Inflammatory macrophage treated with lipopolysaccharide for 1 hour (primary cell): ENCODE measurements around the gene TRPM4.
A peak's percentile ranks its signal among the peaks of the same experiment; 100 is the strongest.

ENCODE experiments used
- DNase-seq, 2 donors: peaks; one replicate each; pipeline ENCODE4 v3.0.0-alpha.2; 2020 to 2022

TRPM4 gene

DNA sequence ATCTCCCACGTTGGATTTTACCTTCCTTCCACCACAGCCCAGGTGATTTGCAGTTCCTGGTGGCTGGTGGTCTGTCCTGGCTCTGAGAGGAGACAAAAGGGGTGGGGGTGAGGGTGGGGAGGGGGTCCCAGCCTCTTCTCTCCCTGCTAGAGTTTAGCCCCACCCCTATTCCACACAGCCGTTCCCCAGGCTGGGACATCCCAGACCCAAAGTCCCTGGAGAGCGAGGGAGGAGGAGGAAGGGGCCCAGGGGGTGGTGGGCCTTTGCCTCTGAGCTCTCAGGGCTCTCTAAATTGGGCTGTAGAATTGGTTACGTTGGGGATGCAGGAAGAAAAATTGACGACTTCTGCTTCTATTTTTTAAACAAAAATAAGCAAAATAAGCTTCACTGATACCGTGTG is 85.5 kb downstream of the TRPM4 start:
- DNase-seq, result no peak

DNA sequence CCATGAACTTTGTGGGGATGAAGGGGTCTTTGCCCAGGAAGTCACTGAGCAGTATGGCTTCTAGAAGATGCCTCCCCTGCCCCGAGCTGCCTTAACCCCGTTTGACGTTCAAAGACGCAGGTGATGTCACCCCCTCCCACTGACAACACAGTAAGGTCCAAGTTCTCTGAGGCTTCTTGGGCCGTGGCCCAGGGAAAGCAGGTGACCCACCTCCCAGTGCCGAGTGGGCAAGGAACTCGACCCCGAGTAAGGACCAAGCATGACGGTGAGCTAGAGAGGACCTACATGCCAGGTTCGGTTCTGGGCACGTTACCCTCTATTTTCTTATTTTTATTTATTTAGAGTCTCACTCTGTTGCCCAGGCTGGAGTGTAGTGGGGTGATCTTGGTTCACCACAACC is 86.1 kb downstream of the TRPM4 start:
- no peak for DNase-seq

DNA sequence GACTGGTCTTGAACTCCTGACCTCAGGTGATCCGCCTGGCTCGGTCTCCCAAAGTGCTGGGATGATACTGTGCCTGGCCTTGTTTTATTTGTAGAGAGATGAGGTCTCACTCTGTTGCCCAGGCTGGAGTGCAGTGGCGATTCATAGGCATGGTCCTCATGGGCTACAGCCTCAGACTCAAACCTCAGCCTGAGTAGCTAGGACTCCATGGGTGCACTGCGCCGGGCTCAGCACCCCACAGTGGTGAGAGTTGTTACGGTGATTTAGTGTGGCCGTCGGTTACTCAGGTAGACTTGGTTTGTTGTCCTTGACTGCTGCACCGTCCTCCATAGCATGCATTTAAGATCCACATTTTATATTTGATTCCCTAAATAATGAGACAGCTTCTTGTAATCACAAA is 86.7 kb downstream of the TRPM4 start:
- DNase-seq, result no peak

DNA sequence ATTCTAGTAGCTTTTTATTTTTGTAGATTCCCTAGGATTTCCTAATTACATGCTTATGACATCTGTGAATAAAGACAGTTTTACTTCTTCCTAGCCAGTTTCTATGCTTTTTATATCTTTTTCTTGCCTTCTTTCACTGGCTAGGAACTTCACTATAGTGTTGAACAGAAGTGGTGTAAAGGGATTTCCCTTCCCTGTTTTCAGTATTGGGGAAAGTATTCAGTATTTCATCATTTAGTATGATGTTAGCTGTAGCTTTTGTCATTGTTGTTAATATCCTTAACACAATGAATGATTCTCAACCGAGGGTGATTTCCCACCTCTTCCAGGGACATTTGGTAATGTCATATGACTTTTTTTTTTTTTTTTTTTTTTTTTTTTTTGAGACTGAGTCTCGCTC is 90.1 kb downstream of the TRPM4 start:
- peak; percentile 81 to 96 for DNase-seq

DNA sequence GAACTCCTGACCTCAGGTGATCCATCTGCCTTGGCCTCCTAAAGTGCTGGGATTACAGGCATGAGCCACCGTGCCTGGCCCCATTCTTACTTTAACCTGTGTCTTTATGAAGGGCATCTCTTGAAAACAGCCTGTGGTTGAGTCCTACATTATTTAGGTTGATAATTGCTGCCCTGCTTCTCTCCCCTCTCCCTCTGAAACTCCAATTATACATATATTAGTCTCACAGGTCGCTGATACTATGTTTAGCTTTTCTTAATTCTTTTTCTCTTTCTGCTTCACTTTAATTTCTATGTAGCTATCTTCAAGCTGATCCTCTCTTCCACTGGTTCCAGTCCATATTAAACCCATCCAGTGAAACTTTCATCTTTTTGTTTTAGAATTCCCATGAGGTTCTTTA is 92.3 kb downstream of the TRPM4 start:
- no peak for DNase-seq

DNA sequence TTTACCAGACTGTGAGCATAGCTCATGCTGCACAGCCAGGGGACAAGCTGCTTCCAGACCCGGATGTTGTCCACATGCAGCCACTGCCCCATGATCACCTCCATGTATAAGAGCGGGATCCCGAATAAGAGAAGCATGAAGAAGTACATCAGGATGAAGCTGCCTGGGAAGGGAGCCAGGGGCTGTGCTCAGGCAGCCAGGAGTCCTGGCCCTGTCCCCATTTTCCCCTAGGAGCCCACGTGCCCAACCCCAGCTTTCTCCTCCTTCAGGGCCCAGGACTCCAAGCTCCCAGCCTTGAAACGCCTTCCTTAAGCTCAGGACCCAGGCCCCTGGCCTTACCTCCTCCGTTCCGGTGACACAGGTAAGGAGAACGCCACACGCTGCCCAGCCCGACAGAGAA is 98.1 kb downstream of the TRPM4 start:
- DNase-seq, result no peak

DNA sequence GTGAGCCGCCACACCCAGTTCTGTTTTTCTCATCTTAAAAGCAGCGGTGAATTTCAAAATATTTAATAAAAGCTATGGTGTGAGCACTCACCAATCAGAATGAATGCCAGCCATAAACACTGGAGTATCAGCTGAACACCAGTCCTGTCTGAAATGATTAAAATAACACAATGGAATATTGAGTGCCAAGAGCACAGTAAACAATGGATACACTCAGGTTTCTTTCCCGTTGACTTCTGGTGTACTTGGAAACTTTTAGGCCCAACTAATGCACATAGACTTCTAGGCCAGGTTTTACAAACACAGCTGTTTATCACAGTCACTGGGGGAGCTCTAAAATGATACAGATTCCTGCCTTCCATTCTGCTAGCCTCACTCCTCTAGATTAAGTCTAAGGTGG is 99.1 kb downstream of the TRPM4 start:
- DNase-seq, result no peak
